Subcutaneous adipose tissue (tissue), 4 donors: Measurements from ENCODE around the gene PIK3CA. TPM values are rescaled to one million over a fixed set of nuclear protein-coding genes. Genes with fewer than 3 reads are reported as not detected.

Experiments
- total RNA-seq, 4 donors: library from RNA; depleted of rRNA; stranded (reverse); fragments of >200 nt; gene quantifications; one replicate each; pipeline ENCODE4 v1.1.0, GENCODE V29; 2016
- TF ChIP-seq, protein P1 (sequence below): fragments of 450-650 bp; IDR thresholded peaks from one replicate; pipeline ENCODE4 v1.5.1; 2016; ENCODE audit warnings: low read depth, mild to moderate bottlenecking, control low read depth, antibody characterized with exemption, moderate library complexity

Gene PIK3CA
- total RNA-seq, 4 donors from 2014 or later: 45.2 to 81.7 (median 61.3) TPM

DNA sequence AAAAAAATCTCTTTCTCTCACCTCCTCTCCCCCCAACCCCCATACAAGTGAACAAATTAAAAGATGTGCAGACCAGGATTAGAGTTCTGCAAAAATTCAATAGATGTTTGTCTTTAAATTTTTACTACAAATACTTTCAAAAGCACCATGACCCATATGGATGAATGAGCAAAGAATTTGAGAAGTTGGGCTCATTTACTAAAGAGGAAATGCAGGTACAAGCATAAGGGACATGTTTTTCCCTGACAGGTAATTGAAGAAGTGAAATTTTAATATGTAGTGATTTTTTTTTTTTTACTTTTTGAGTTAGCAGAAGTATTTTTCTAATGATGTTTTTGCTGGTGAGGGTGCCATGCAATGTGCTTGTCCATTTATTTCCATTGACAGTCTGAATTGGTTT lies 15.3 kb downstream of the PIK3CA start:
- TF ChIP-seq, protein P1, sequence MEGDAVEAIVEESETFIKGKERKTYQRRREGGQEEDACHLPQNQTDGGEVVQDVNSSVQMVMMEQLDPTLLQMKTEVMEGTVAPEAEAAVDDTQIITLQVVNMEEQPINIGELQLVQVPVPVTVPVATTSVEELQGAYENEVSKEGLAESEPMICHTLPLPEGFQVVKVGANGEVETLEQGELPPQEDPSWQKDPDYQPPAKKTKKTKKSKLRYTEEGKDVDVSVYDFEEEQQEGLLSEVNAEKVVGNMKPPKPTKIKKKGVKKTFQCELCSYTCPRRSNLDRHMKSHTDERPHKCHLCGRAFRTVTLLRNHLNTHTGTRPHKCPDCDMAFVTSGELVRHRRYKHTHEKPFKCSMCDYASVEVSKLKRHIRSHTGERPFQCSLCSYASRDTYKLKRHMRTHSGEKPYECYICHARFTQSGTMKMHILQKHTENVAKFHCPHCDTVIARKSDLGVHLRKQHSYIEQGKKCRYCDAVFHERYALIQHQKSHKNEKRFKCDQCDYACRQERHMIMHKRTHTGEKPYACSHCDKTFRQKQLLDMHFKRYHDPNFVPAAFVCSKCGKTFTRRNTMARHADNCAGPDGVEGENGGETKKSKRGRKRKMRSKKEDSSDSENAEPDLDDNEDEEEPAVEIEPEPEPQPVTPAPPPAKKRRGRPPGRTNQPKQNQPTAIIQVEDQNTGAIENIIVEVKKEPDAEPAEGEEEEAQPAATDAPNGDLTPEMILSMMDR: no peak

DNA sequence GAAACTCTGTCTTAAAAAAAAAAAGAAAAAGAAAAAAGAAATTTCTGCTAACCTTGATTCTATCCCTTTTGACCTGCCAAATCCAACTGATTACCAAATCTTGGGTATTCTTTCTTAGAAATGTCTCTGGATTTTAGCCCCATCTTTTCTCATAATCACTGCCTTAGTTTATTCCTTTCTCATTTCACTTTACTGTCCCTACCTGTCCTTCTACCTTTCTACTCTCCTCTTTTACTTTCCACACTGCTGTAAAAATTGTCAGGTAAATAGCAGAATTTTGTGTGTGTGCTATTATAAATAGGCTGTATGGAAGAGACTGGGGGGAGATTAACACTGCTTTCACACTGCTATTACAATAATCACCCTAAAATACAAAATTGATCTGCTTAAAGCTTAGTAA lies 16.7 kb downstream of the PIK3CA start:
- TF ChIP-seq, protein P1: no peak

DNA sequence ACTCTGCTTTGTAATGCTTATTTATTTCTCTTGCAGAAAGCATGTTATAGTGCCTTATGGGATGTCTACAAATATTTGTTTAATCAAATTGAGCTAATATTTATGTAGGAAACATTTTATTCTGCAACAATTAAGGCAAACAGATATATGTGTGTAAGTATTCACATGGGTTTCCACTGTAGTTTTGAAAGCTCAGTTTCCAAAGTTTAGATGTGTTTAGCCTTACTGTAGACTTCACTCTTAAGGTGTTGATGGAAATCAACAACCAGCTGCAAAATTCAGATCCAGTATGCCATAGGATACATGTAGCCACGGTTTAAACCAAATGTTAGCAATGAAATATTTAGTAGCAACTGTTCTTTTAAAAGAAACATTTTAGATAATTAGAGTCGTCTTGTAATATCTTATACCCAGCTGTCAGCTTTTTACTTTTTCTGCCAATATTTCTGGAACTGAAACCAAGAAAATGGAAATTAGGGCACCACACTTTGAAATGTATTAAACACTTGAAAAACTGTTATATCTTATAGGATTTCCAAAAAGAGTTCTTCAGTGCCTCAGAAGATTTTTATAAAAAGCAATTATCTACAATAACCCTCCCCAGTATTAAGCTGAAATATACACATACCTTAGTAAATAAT lies 18.5 kb downstream of the PIK3CA start:
- TF ChIP-seq, protein P1: no peak

DNA sequence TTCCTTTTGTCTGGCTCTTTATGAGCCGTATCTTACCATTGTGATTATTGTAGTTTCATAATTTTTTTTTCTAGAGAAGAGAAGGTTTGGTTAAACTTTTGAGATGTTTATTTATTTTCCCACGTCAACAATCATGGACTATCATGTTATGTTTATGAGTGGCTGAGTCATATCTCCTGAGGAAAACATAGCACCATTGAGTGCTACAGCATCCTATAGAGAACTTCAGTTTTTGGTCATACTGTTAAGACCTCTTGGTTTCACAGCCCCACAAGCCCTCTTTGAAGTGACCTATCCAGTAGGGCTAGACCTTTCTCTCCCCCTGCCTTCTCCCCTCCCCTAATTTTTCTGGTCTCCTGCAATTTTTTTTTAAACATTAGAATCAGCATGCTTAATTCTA lies 20.8 kb downstream of the PIK3CA start:
- TF ChIP-seq, protein P1: no peak

DNA sequence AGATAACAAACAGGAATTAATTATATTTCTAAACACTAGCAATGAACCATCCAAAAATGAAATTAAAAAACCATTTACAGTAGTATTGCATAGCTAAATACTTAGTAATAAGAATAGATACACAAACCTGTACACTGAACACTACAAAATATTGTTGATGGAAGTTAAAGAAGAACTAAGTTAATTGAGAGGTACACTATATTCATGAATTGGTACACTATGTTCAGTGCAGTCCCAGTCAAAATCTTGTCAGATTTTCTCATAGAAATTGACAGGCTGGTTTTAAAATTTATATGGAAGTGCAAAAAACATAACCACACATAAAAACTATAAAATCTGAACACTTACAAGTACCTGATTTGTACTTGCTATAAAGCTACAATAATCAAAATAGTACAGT lies 24.4 kb downstream of the PIK3CA start:
- TF ChIP-seq, protein P1: no peak

DNA sequence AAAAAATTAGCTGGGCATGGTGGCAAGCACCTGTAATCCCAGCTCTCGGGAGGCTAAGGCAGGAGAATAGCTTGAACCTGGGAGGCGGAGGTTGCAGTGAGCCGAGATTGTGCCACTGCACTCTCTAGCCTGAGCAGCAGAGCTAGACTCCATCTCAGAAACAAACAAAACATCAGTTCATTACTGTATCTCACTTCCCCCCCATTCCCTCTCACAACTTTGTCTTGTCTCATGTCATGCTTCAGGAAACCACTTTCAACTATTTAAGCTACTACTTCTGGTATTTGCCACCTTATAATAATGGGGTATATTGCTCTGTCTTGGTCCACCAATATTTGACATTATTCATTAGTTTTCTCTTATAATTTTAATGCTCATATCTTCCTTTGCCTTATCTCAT lies 26.2 kb downstream of the PIK3CA start:
- TF ChIP-seq, protein P1: no peak

DNA sequence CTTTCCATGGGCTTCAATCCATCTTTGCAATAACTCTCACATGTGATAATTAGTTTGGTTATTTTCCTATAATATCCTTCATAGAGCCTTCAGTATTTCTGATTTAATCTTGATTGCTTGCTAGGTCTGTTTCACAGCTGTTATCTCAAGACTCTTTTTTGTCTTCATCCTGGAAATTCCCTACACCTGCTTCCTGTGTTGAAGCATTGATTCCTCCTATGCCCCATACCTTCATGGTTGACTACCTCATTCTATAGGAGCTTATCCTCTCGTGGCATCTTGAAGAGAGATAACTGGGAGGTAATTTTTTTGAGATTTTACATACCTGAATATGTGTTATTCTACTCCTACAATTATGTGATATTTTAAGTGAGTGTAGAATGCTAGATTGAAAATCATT lies 26.7 kb downstream of the PIK3CA start:
- TF ChIP-seq, protein P1: no peak
